DMS 273 (cell line): Measurements from ENCODE around the gene BSDC1.
"Not testable (repeated sequence)": the region's sequence is repeated elsewhere in the genome, so short reads cannot be mapped to it uniquely, and the experiment has no call there.

ENCODE experiments used
- DNase-seq: peaks from one replicate; lab custom pipeline; 2025; ENCODE audit not compliant: unreplicated experiment; lab: John Stamatoyannopoulos, UW

BSDC1 gene

GRCh38 chr1:32396524-32396923, 2.3 kb upstream of the BSDC1 start:
- not testable (repeated sequence) for DNase-seq

GRCh38 chr1:32394890-32395432, 720 bp upstream of the BSDC1 start:
- DNase-seq: peak; percentile 74

- DNase-seq: peak; percentile 73
Observed at GRCh38 chr1:32393832-32394140, 455 bp downstream of the BSDC1 start.

DNA sequence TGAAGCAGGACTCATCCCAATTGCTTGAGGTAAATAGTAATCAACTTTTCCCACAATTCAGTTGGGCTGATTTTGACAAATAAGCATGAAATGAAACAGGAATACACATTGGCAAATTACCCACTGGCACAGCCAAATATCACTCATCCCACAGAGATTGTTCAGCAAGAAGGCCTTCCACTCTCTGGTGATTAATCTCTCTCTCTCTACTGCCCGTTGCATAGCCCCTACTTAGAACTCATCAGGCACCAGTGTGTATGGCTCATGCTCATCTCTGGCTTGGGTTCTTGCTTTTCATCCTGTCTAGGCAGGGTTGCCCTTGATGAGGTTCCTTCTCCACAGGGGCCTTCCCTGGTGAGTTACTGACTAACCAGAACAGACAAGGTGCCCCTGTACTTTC, 1.1 kb downstream of the BSDC1 start:
- no peak for DNase-seq

DNA sequence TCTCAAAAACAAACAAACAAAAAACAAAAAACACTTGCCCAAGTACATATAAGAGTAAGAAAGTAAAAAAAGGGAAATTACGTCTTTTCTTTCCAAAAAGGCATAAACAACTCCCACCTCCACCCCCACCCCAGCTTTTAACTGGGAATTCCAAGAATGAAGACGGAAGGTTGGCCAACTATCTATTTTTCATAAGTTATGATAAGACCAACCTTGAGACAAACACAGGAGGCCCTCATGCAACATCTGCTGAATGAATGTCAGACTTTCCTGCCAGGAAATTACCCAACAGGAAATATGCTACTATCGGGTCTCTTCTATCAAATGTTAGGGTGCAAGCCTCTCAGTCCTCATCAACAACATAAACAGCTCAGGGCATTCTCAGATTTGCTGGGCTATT, 1.9 kb downstream of the BSDC1 start:
- DNase-seq: no peak

DNA sequence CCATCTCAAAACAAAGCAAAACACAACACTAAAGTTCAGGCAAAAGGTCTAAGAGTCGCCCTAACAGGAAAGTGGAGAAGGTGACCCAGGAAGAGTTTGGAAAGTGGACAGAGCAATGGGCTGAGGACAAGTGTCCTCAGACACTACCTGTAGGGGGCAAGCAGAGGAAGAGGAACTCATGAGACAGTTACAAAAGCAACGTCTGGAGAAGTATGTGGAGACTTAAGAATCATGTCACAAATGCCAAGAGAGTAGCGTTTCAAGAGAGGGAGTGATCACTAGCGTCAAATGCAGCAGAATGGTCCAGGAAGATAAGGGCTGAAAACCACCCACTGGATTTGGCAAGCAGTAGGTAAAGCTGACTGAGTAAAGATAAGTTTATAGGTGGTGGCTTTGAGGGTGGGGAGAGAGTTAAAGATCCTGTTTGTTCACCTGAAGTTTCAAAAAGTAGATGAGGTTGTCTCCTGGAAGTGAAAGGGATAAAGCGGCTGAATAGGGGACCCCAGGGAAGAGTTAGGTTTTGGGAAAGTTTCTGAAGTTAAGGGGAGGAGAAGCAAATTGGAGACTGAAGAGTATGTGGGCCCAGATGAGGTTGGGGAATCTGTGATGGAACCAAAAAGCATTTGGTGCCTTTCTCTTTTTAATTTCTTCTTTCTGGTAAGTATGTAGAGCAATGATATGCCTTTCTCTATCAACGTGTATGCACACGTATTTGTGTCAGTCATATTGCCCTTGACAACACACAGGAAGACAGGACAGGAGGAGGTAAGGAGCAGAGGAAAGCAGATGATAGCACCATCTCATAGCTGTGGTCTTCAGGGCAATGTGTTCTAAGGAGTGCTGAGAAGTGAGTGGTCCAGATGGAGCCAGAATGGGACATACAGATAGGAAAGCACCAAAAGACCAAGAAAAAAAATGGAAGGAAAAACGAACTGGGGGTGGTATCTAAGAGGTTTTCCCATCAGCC, 3.1 kb downstream of the BSDC1 start:
- DNase-seq: no peak

- no peak for DNase-seq
Observed at GRCh38 chr1:32388641-32389040, 5.6 kb downstream of the BSDC1 start.

DNA sequence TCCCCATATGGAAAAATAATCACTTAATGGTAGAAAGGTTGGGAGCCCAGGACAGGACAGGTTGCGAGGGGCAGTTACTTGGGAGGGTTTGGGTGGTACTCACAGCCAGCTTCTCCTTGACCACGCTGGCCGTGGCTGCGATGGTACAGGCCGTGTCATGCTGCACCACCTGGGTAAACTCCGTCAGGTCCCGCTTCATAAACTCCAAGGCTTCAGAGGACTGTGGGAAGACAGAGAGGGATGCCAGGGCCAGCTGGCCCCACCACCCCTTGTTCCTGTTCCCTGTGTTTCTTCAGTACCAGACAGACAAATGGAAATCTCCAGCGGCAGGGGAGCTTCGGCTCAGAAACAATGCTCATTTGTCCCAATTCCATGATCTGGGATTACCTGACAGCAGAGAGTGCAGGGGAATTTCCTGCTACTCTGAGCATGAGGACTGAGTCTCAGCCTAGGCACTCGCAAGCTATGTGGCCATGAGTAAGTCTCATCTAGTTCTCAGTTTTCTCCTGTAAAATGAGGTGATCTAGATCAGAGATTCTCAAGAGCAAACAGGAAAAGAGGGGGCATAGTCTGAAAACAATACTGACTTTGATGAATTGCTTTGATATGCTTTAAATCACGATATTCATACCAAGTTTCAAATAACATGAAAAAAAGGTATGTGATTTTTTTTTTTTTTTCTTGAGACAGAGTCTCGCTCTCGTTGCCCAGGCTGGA, 7.4 kb downstream of the BSDC1 start:
- DNase-seq: no peak

- no peak for DNase-seq
Observed at GRCh38 chr1:32380057-32380456, 14.2 kb downstream of the BSDC1 start.

DNA sequence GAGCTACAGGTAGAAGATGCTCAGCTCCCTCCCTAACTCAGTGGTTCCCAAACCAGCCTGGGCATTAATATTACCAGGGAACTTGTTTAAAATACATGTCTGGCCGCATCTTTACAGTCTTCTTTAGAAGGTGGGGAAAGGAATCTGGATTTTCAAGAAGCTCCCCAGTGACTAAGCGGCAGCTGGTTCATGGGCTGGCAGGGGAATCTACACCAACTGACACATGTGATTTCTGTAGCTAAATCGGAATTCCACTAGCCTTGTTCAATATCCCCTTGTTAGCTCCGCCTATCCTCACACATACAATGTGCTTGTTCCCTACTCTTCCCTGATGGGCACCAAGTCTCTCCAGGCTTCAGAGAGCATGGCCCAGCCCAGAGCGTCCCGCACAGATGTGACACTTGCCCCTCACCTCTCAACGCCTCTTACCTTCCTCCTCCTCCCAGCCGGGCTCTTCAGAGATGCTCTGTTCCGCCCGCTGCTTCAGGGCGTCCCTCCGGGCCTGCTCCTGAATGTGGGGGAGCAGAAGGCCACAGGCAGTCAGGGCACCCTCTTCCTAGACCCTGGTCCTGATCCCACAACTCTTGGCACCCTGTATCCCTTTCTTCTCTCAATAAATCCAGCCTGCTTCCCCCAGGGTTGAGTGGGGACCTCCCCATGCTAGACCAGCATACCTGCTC, 16.6 kb downstream of the BSDC1 start:
- DNase-seq: no peak

GRCh38 chr1:32376199-32376598, 18.0 kb downstream of the BSDC1 start:
- DNase-seq: no peak

GRCh38 chr1:32373996-32374592, 20.1 kb downstream of the BSDC1 start:
- DNase-seq: no peak

DNA sequence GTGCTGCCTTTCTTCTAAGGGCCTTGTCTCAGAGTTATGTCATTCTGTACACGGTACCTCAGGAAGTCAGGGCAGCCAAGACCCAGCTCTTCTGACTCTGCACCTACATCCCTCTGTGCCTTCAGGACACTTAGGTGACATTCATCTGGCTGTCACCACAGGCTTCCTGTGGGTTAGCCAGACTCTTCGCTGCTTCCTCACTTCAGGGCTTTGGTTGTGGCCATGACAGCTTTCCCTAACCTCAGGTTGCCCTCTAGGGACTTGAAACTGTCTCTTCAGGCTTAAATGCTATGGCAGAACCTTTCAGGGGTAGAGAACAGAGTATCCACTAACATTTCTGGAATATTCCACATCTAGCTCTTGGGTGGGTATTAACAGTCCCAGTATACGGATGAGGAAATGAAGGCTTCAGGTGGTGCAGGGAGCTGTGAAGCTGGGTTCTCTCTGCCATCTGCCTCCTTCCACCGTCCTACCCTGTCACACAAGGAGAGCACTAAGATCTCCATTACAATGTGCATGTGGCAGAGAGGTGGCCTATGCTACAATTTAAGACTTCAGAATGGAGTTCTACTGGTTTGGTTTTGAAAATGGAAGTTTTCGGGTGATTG, 22.0 kb downstream of the BSDC1 start:
- no peak for DNase-seq

GRCh38 chr1:32367912-32368635, 26.2 kb downstream of the BSDC1 start:
- DNase-seq: no peak

DNA sequence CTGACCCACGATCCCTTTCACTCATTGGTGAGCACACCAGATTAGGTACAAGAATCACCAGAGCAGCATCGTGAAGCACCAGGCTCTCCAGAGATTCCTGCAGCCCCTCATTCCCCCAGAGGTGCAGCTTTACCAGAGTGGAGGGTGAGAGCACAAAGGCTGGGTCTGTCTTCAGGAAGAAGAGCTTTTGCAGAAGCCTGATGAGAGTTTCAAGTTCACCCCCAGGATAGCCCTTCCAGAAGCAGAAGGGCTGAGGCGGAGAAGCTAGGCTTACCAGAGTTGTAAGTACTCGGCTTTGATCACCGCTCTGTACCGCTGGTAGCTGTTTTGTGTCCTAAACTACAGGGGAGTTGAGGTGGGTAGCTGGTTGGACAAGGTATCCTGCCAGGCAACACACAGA, 28.8 kb downstream of the BSDC1 start:
- DNase-seq: no peak

GRCh38 chr1:32364836-32365235, 29.4 kb downstream of the BSDC1 start:
- DNase-seq: no peak

GRCh38 chr1:32363713-32364112, 30.5 kb downstream of the BSDC1 start:
- no peak for DNase-seq

DNA sequence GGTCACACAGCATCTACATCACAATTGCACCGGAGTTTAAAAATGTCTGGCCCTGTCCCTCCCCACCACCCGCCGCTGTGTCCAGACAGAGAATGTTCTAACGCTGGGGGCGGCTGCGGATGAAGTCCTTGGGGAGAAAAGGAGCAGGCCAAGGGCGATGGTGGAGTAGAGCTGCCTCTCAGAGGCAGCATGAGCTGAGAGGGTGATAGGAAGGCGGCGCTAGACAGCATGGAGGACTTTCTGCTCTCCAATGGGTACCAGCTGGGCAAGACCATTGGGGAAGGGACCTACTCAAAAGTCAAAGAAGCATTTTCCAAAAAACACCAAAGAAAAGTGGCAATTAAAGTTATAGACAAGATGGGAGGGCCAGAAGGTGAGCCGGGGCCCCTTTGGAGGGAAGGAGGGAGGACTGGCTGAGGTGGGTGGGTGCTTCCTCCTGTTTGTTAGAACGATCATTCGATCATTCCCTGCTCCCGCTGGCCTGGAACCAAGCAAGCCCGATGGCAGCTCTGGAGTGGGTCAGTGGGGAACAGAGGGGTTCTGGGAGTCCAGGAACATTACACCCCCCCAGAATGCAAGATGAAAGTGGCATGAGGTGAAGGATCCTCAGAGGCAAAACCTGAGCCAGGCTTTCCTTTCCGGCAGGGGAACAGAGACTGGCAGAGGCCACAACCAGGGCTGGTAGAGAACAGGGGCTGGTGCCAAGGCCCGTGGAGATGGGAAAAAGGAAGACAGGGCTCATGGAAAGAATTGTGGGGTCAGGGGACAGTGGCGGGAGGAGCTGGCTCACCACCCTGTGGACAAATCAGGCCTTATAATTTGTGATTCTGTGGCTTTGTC, 31.5 kb downstream of the BSDC1 start, which contains the start of the genes FAM229A and TSSK3:
TSS of gene FAM229A (minus strand) at position 12 of the 840 bp plus-strand sequence. CDS start 394 bp downstream, outside the sequence.
TSS of gene TSSK3 (plus strand) at position 66 of the 840 bp plus-strand sequence. CDS start at position 229, 163 bp downstream.
- peak; percentile 55 for DNase-seq
